Stimulated activated CD4-positive, alpha-beta T cell treated with anti-CD3 and anti-CD28 coated beads, Interleukin-2, amount 100 ng/mL, for 4 hours (primary cell): ENCODE data around the gene ANAPC2.

Source experiments
- DNase-seq: peaks from one replicate; pipeline ENCODE4 v3.0.0-alpha.2; 2020; ENCODE audit warnings: low read depth

ANAPC2 gene

DNA sequence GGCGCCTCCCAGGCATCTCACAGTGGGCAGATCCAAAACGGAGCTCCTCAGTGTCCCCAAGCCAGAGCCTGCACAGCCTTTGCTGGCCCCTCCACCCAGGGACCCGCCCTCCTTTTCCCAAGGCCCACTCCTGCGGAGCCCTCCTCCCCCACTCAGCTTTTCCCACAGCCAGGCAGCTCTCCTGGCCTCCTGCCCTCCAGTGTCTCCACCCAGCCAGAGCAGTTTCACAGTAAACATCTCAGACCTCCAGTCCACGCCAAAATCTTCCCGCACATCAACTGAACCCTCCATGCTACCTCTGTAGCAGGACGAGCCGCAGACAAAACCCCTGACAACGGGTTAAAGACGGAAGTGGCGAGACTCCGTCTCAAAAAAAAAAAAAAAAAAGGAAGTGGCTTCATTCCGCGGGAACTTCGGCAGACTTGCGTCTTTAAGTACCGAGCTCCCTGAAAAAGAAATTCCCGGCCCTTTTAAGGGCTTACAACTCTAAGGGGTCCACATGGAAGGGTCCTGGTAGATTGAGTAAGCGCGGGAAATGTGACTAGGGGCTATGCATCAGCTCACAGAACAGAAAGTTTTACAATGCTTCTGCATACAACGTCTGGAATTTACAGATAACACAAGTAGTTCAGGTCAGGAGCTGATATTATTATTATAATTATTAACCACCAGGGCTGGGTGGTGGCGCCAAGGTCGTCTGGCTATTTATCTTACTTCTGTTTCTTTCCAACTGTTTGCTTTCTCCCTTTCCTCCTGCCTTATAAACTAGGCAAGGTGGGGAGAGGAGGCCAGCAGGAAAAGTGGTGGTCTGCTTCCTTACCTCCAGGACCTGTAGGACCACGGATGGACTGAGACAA lies 60.8 kb downstream of the ANAPC2 start:
- no peak for DNase-seq

DNA sequence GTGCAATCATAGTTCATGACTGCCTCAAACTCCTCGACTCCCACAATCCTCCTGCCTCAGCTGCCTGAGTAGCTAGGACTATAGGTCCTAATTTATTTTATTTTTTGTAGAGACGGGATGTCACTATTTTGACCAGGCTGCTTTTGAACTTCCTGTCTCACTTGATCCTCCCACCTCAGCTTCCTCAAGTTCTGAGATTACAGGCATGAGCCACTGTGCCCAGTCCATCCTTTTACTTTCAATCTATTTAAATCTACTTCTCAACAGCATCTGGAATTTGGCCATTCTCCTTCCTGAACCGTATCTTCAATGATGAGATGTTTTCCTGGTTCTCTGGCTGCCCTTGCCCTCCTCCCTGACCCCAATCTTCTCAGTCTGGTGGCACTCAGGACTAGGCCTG lies 61.6 kb downstream of the ANAPC2 start:
- no peak for DNase-seq
